H1 (cell line): ENCODE data around the gene ERLIN1. TPM values are rescaled to one million over a fixed set of nuclear protein-coding genes. Genes with fewer than 3 reads are reported as not detected.

Source experiments
- CTCF ChIA-PET: fragments of 300-600 bp; sonication (Branson Sonifier 250); formaldehyde crosslinking; loops from one replicate; lab custom pipeline; 2021; ENCODE audit not compliant: partially characterized antibody; lab: Charles Lee
- POLR2A ChIA-PET: fragments of 300-600 bp; sonication (Branson Sonifier 250); formaldehyde crosslinking; loops from one replicate; lab custom pipeline; 2021; ENCODE audit warnings: inconsistent platforms; ENCODE audit not compliant: partially characterized antibody; lab: Charles Lee
- DNase-seq, 2 experiments: peaks; one replicate each; pipeline versions ENCODE4 v3.0.0 to v3.0.0-alpha.2; 2010 to 2022; ENCODE audit warnings: low spot score in 2 of 2, low read depth in 1 of 2, mixed read lengths in 1 of 2
- FAIRE-seq: peaks from 2 replicates; lab custom pipeline; 2011; peaks lifted over from hg19 to GRCh38; lab: Jason Lieb, UNC
- H2AFZ ChIP-seq: 2 replicates; pipeline ENCODE4 v1.8.1; 2012; ENCODE audit warnings: low read length, inconsistent platforms
- H2AK5ac ChIP-seq: 2 replicates; pipeline ENCODE4 v1.6.1; 2013; ENCODE audit warnings: low read depth, low read length
- H2BK120ac ChIP-seq: replicated peaks from 2 replicates; pipeline ENCODE3; 2013; ENCODE audit warnings: low read depth, low read length, inconsistent platforms
- H2BK12ac ChIP-seq: 2 replicates; pipeline ENCODE4 v1.6.1; 2013; ENCODE audit warnings: low read depth, low read length
- H2BK15ac ChIP-seq: 2 replicates; pipeline ENCODE4 v1.6.1; 2013; ENCODE audit warnings: low read length
- H2BK20ac ChIP-seq: 2 replicates; pipeline ENCODE4 v1.6.1; 2013; ENCODE audit warnings: low read length
- H2BK5ac ChIP-seq: 2 replicates; pipeline ENCODE4 v1.6.1; 2013; ENCODE audit warnings: low read depth, low read length
- H3K14ac ChIP-seq: 2 replicates; pipeline ENCODE4 v1.6.1; 2013; ENCODE audit warnings: inconsistent platforms; ENCODE audit not compliant: insufficient read length
- H3K18ac ChIP-seq: 2 replicates; pipeline ENCODE4 v1.6.1; 2013; ENCODE audit warnings: low read length; ENCODE audit errors: extremely low read depth
- H3K23ac ChIP-seq: 2 replicates; pipeline ENCODE4 v1.6.1; 2013; ENCODE audit warnings: inconsistent platforms; ENCODE audit not compliant: insufficient read length
- H3K23me2 ChIP-seq: 2 replicates; pipeline ENCODE4 v1.6.1; 2013; ENCODE audit warnings: low read depth, low read length
- H3K27ac ChIP-seq: 2 replicates; pipeline ENCODE4 v1.6.1; 2011; ENCODE audit warnings: low read depth, low read length, inconsistent platforms
- H3K27me3 ChIP-seq, 4 experiments: replicated peaks in 1 of 4; 1 replicate in 1 of 4; 2 replicates in 3 of 4; pipeline versions ENCODE4 v1.6.1 to v1.8.1; 2011 to 2013; ENCODE audit warnings: low read length in 3 of 4, mild to moderate bottlenecking in 3 of 4, inconsistent platforms in 2 of 4, mixed read lengths in 2 of 4, moderate library complexity in 1 of 4; ENCODE audit not compliant: control insufficient read depth in 3 of 4, insufficient read depth in 3 of 4; ENCODE audit errors: extremely low read depth in 1 of 4
- H3K36me3 ChIP-seq, 4 experiments: 2 replicates each; pipeline versions ENCODE4 v1.6.1 to v1.8.1; 2011 to 2013; ENCODE audit warnings: mild to moderate bottlenecking in 4 of 4, low read length in 3 of 4, moderate library complexity in 2 of 4, control low read depth in 1 of 4, inconsistent platforms in 1 of 4; ENCODE audit not compliant: insufficient read depth in 4 of 4, control insufficient read depth in 2 of 4
- H3K4ac ChIP-seq: replicated peaks from 2 replicates; pipeline ENCODE3; 2013; ENCODE audit warnings: low read length, low read depth, mixed read lengths, inconsistent platforms; ENCODE audit not compliant: insufficient read length
- H3K4me1 ChIP-seq, 4 experiments: replicated peaks in 1 of 4; 1 replicate in 1 of 4; 2 replicates in 3 of 4; pipeline versions ENCODE4 v1.6.1 to v1.8.1; 2011 to 2013; ENCODE audit warnings: low read length in 3 of 4, inconsistent platforms in 2 of 4, mixed read lengths in 1 of 4; ENCODE audit not compliant: insufficient read depth in 4 of 4, control insufficient read depth in 3 of 4
- H3K4me2 ChIP-seq, 2 experiments: 2 replicates each; pipeline versions ENCODE4 v1.6.1 to v1.8.1; 2011 to 2013; ENCODE audit warnings: low read depth in 2 of 2, low read length in 2 of 2, control low read depth in 1 of 2, inconsistent platforms in 1 of 2, mild to moderate bottlenecking in 1 of 2; ENCODE audit not compliant: insufficient read depth in 1 of 2
- H3K4me3 ChIP-seq, 4 experiments: fragments of 200-600, 300-600 bp in 1 of 4; sonication (generic), shearing (Covaris generic), sonication (Bioruptor Twin) in 1 of 4; 2 replicates each; pipeline versions ENCODE4 v1.5.1 to v1.8.1; 2011 to 2016; ENCODE audit warnings: low read length in 4 of 4, low read depth in 3 of 4, control low read depth in 2 of 4, inconsistent platforms in 2 of 4, mild to moderate bottlenecking in 2 of 4, mixed read lengths in 1 of 4, moderate library complexity in 1 of 4; ENCODE audit not compliant: insufficient read depth in 2 of 4; ENCODE audit errors: extremely low read depth in 1 of 4
- H3K56ac ChIP-seq: replicated peaks from 2 replicates; pipeline ENCODE3; 2013; ENCODE audit warnings: low read depth, mild to moderate bottlenecking, mixed read lengths, low read length, inconsistent platforms; ENCODE audit not compliant: insufficient read length
- H3K79me1 ChIP-seq: 2 replicates; pipeline ENCODE4 v1.6.1; 2013; ENCODE audit warnings: low read depth, low read length, control low read depth
- H3K79me2 ChIP-seq, 2 experiments: 2 replicates each; pipeline versions ENCODE4 v1.6.1 to v1.8.1; 2012 to 2013; ENCODE audit warnings: low read length in 2 of 2, mild to moderate bottlenecking in 2 of 2, inconsistent platforms in 1 of 2; ENCODE audit not compliant: insufficient read depth in 2 of 2, control insufficient read depth in 1 of 2
- H3K9ac ChIP-seq, 4 experiments: replicated peaks in 1 of 4; 1 replicate in 1 of 4; 2 replicates in 3 of 4; pipeline versions ENCODE4 v1.6.1 to v1.8.1; 2011 to 2013; ENCODE audit warnings: low read depth in 3 of 4, low read length in 3 of 4, control low read depth in 2 of 4, mild to moderate bottlenecking in 2 of 4, moderate library complexity in 2 of 4, inconsistent platforms in 1 of 4; ENCODE audit errors: extremely low read depth in 1 of 4
- H3K9me3 ChIP-seq, 2 experiments: 2 replicates each; pipeline versions ENCODE4 v1.6.1 to v1.8.1; 2012 to 2013; ENCODE audit warnings: mild to moderate bottlenecking in 2 of 2, moderate library complexity in 2 of 2, control low read depth in 1 of 2, inconsistent platforms in 1 of 2, low read depth in 1 of 2, low read length in 1 of 2, mixed read lengths in 1 of 2; ENCODE audit not compliant: insufficient read depth in 2 of 2
- H4K20me1 ChIP-seq, 2 experiments: replicated peaks in 1 of 2; 2 replicates each; pipeline versions ENCODE3 to v1.8.1; 2011 to 2013; ENCODE audit warnings: inconsistent platforms in 2 of 2, low read length in 2 of 2, mild to moderate bottlenecking in 1 of 2; ENCODE audit not compliant: insufficient read depth in 2 of 2, control insufficient read depth in 1 of 2
- H4K5ac ChIP-seq: 2 replicates; pipeline ENCODE4 v1.6.1; 2013; ENCODE audit warnings: low read length, low read depth, mixed read lengths, inconsistent platforms; ENCODE audit not compliant: insufficient read length
- H4K8ac ChIP-seq: 2 replicates; pipeline ENCODE4 v1.8.0; 2013; ENCODE audit warnings: mild to moderate bottlenecking, moderate library complexity, low read length, inconsistent platforms; ENCODE audit not compliant: insufficient read depth; ENCODE audit errors: extremely low read depth
- H4K91ac ChIP-seq: replicated peaks from 2 replicates; pipeline ENCODE3; 2013; ENCODE audit warnings: low read length, mixed read lengths, inconsistent platforms; ENCODE audit not compliant: insufficient read length
- BRCA1 ChIP-seq: IDR thresholded peaks from 2 replicates; pipeline ENCODE4 v1.6.1; 2012; ENCODE audit warnings: low read depth, low read length, improper control_type of control experiment
- SP1 ChIP-seq: IDR thresholded peaks from 2 replicates; pipeline ENCODE4 v1.6.1; 2011; ENCODE audit warnings: low read depth, low read length
- SP4 ChIP-seq: IDR thresholded peaks from 2 replicates; pipeline ENCODE4 v1.6.1; 2012; ENCODE audit warnings: low read length, inconsistent platforms
- WGBS, 2 experiments: shearing (Covaris generic) in 1 of 2; methylation state at CpG; one replicate each; pipeline versions ENCODE4 v1.1.6 to v1.1.7; 2013 to 2015; ENCODE audit warnings: low lambda C conversion rate in 2 of 2, mixed read lengths in 2 of 2, inconsistent platforms in 1 of 2, low coverage in 1 of 2, missing lambda C conversion rate in 1 of 2; ENCODE audit not compliant: insufficient replicate concordance in 2 of 2, insufficient coverage in 1 of 2, insufficient read length in 1 of 2; ENCODE audit errors: extremely low coverage in 1 of 2, missing lambda C conversion rate in 1 of 2; 5-methylcytosine and 5-hydroxymethylcytosine counted together
- polyA plus RNA-seq, 7 experiments: library from polyadenylated mRNA; depleted of rRNA in 3 of 7; stranded (reverse) in 5 of 7; unstranded in 2 of 7; fragments of >200 nt in 5 of 7; fragments of 200-250 nt in 2 of 7; gene quantifications; 1 replicate in 5 of 7; 2 replicates in 1 of 7; 4 replicates in 1 of 7; pipeline versions ENCODE4 v1.2.1 to v1.2.3, GENCODE V29; 2011 to 2013; ENCODE audit warnings: missing spikeins in 2 of 7, mixed read lengths in 2 of 7
- total RNA-seq: library from RNA; stranded (reverse); fragmentation: NEBNext Ultra II Directional; extraction: Animal tissue kit (Norgen Biotek cat#: 25700); gene quantifications from 2 replicates; pipeline ENCODE4 v1.2.1, GENCODE V29; 2021

Gene ERLIN1
- total and polyA plus RNA-seq, 2 of the 8 experiments (the other 6 are each of a cell fraction or from before 2014, with no cell fraction given), result 16.5 to 32.0 TPM

DNA sequence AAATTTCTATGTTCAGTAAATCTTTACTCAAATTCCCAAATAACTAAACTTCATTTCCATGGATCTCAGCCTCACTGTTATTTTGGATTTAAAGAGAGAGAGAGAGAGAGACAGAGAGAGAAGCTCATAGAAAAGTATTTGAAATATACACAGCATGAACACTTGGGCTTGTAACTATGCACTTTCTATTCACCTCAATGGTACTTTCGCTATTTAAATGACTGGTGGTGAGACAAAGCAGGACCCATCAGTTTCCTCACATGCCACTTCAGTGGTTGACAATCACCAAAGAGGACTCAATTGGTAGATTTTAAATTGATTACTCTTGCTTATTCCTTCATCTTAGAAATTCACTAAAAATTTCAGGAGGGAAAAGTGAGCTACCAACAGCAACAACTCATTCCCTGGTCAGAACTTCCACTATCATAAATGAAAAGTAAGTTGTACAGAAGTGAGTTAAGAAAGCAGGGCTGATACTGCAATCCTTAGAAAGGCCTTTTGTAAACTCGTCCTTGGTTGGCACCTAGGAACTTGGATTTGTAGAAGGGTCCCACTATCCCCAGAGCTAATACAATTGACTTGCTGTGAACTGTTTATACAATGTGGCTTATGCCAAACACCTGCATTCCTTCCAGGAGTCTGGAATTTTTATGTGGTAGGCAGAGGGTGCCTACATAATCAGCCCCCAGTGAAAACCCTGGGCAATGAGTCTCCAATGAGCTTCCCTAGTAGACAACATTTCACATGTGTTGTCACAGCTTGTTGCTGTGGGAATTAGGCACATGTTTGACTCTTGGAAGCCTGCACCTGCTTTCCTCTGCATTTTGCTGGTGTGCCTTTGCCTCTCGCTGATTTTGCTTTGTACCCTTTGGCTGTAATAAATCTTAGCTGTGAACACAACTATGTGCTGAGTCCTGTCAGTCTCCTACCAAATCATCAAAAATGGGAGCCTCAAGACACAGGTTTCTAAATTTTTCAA is 10.8 kb downstream of the ERLIN1 start:
- Histone ChIP-seq H3K9ac (no peak overlapping the region), H4K8ac (no peak overlapping the region), H2BK20ac (no peak overlapping the region), H4K91ac (no peak overlapping the region), H3K79me1 (0 out of 2 replicates have a peak, but pooled peaks cover 2% of the 10 kb centered on the region), H4K5ac (no peak overlapping the region), H3K79me2 (no peaks in the 10 kb centered on the region), H2BK12ac (no peak overlapping the region), H3K36me3 (peaks cover 5 to 37% (median 16%) of the 10 kb centered on the region in 4 experiments; a peak in 7 of 8 replicates), H2BK120ac (no peak overlapping the region), H3K27ac (no peak overlapping the region), H2BK5ac (no peak overlapping the region), H3K14ac (no peak overlapping the region), H3K56ac (no peak overlapping the region), H3K9me3 (no peaks in the 10 kb centered on the region), H3K23me2 (no peaks in the 10 kb centered on the region; the same call in 1 of the 2 replicates), H3K4me1 (no peaks in the 10 kb centered on the region), H2BK15ac (no peak overlapping the region), H2AFZ (no peak overlapping the region), H3K27me3 (no peaks in the 10 kb centered on the region), H3K23ac (no peak overlapping the region), H3K4me2 (no peak overlapping the region), H2AK5ac (no peak overlapping the region), H3K4me3 (no peak overlapping the region), H3K4ac (no peak overlapping the region), H4K20me1 (peaks cover 0 to 1% of the 10 kb centered on the region in 2 experiments), H3K18ac (no peak overlapping the region)
- FAIRE-seq (no peak), DNase-seq (no peak)
- ChIA-PET CTCF (interaction anchor here (1.0 kb wide), 2 partner anchors 11 to 326 kb away, joined by 3 read pairs; no protein-coding TSS in a partner anchor), POLR2A (interaction anchor here (1.1 to 1.4 kb wide), 2 partner anchors 9 to 11 kb away, joined by 4 to 5 read pairs; partner anchors contain the start of gene ERLIN1)
- 88% methylated on average over 3 of the region's 3 CpGs; no CpG with 5 or more reads in 1 of the 2 experiments for WGBS, 2 experiments
- no peak for TF ChIP-seq SP1
- TF ChIP-seq SP4, result no peak
- no peak for TF ChIP-seq BRCA1
